Measurements from ENCODE around the gene LRP2BP. TPM values are rescaled to one million over a fixed set of nuclear protein-coding genes. Genes with fewer than 3 reads are reported as not detected.

The LRP2BP gene
- polyA plus RNA-seq, 2 of the 4 experiments (the other 2 are of a cell fraction): 0.23 to 0.37 TPM

GRCh38 chr4:185351691-185352090 lies 44.0 kb downstream of the LRP2BP start:
- Histone ChIP-seq H3K9me3 (no peaks in the 10 kb centered on the region), H3K4me2 (no peak overlapping the region), H3K27ac (no peak overlapping the region), H3K4me3 (no peak overlapping the region), H3K4me1 (no peaks in the 10 kb centered on the region)
- ChIA-PET POLR2A (interaction anchor here (2.2 kb wide), 1 partner anchor 44 kb away, joined by 5 read pairs; the partner anchor contains the start of gene LRP2BP), CTCF (no interaction called here)
- FAIRE-seq (no peak), ATAC-seq (no peak), DNase-seq (ENCODE audit: low read depth in 1 of 2, low spot score in 1 of 2) (no peak)
- WGBS (ENCODE audit: missing lambda C conversion rate): 89% methylated on average over 13 of the region's 13 CpGs
- TF ChIP-seq CHD2 (IDR thresholded peaks at IDR 0.05; ENCODE audit: low read length, partially characterized antibody) (no peak), KDM5A (IDR thresholded peaks at IDR 0.05) (no peak), RAD21 (conservative IDR thresholded peaks at IDR 0.05 in 1 of 2, IDR thresholded peaks at IDR 0.05 in 1 of 2) (no peak), RCOR1 (IDR thresholded peaks at IDR 0.05; ENCODE audit: low read depth, low read length) (no peak), KDM1A (IDR thresholded peaks at IDR 0.05; ENCODE audit: low read depth) (no peak), REST (IDR thresholded peaks at IDR 0.05) (no peak), EHF (CRISPR knock-in tag; IDR thresholded peaks at IDR 0.05) (no peak), POLR2AphosphoS2 (conservative IDR thresholded peaks at IDR 0.05; ENCODE audit: low read length) (no peak), MYC (IDR thresholded peaks at IDR 0.05; ENCODE audit: borderline replicate concordance, low read length) (no peak), EHMT2 (IDR thresholded peaks at IDR 0.05; ENCODE audit: low read depth) (no peak), ZFP36 (IDR thresholded peaks at IDR 0.05; ENCODE audit: borderline replicate concordance, partially characterized antibody) (no peak), JUN (IDR thresholded peaks at IDR 0.05) (no peak), TFCP2L1 (CRISPR knock-in tag; IDR thresholded peaks at IDR 0.05) (no peak), HES2 (IDR thresholded peaks at IDR 0.05) (no peak), RNF2 (IDR thresholded peaks at IDR 0.05; ENCODE audit: borderline replicate concordance, low read depth) (no peak), ZNF302 (CRISPR knock-in tag; IDR thresholded peaks at IDR 0.05) (no peak)

- FAIRE-seq (no peak), DNase-seq (ENCODE audit: low read depth in 1 of 2, low spot score in 1 of 2) (no peak)
Measured at GRCh38 chr4:185346975-185347601, 48.6 kb downstream of the LRP2BP start.

GRCh38 chr4:185344743-185345538 lies 50.8 kb downstream of the LRP2BP start:
- Histone ChIP-seq H3K4me1 (no peaks in the 10 kb centered on the region), H3K4me3 (no peak overlapping the region), H3K9me3 (no peaks in the 10 kb centered on the region), H3K27ac (no peak overlapping the region), H3K4me2 (no peak overlapping the region)
- CTCF ChIA-PET: no interaction called here
- POLR2A ChIA-PET: no interaction called here
- WGBS (ENCODE audit: missing lambda C conversion rate): 87% methylated on average over 6 of the region's 6 CpGs
- FAIRE-seq (no peak), DNase-seq (ENCODE audit: low read depth in 1 of 2, low spot score in 1 of 2) (no peak), ATAC-seq (no peak)
- TF ChIP-seq MAZ (IDR thresholded peaks at IDR 0.05; ENCODE audit: borderline replicate concordance, low read depth, low read length) (no peak), FOSL2 (IDR thresholded peaks at IDR 0.05) (no peak), FOSL2 (CRISPR knock-in tag; IDR thresholded peaks at IDR 0.05) (no peak)

More at GRCh38 chr4:185346975-185347601, 48.6 kb downstream of the LRP2BP start:
- ChIA-PET CTCF (no interaction called here), POLR2A (no interaction called here)
- H3K4me1 ChIP-seq: no peaks in the 10 kb centered on the region
- WGBS (ENCODE audit: missing lambda C conversion rate): 87% methylated on average over 14 of the region's 14 CpGs
- no peaks in the 10 kb centered on the region for H3K9me3 ChIP-seq
- ATAC-seq: no peak
- no peak for TF ChIP-seq HOXA7 (CRISPR knock-in tag; IDR thresholded peaks at IDR 0.05)
- TF ChIP-seq POLR2AphosphoS2 (conservative IDR thresholded peaks at IDR 0.05; ENCODE audit: low read length): no peak
- no peak overlapping the region for H3K4me2 ChIP-seq
- H3K4me3 ChIP-seq: no peak overlapping the region
- no peak overlapping the region for H3K27ac ChIP-seq
